Heart right ventricle (tissue), 16 donors: ENCODE results near the gene KCNQ1. TPM values are rescaled to one million over a fixed set of nuclear protein-coding genes. Genes with fewer than 3 reads are reported as not detected.

Experiments used
- ATAC-seq, 8 donors: fragments of 200-7000 bp; cut with Tn5 transposase; one replicate each; pipeline ENCODE4 v1.9.1; 2020; ENCODE audit warnings: mild to moderate bottlenecking in 8 of 8, moderate library complexity in 8 of 8, moderate number of reproducible peaks in 1 of 8
- DNase-seq, 2 donors: peaks; one replicate each; pipeline ENCODE4 v3.0.0-alpha.2; 2020
- H3K27ac ChIP-seq, 10 donors: fragments of 200-600 bp; sonication (generic) in 2 of 10; one replicate each; pipeline versions ENCODE4 v1.5.0 to v1.8.0; 2020 to 2022; ENCODE audit warnings: mild to moderate bottlenecking in 3 of 10
- H3K27me3 ChIP-seq, 7 donors: fragments of 200-600 bp; one replicate each; pipeline ENCODE4 v1.8.0; 2021 to 2022; ENCODE audit warnings: mild to moderate bottlenecking in 2 of 7
- H3K36me3 ChIP-seq, 9 donors: fragments of 200-600 bp; sonication (generic) in 1 of 9; one replicate each; pipeline versions ENCODE4 v1.5.0 to v1.8.0; 2020 to 2022; ENCODE audit warnings: mild to moderate bottlenecking in 2 of 9
- H3K4me1 ChIP-seq, 9 donors: fragments of 200-600 bp; sonication (generic) in 1 of 9; one replicate each; pipeline versions ENCODE4 v1.5.0 to v1.8.0; 2020 to 2022; ENCODE audit warnings: mild to moderate bottlenecking in 4 of 9
- H3K4me3 ChIP-seq, 10 donors: fragments of 200-600 bp; sonication (generic) in 2 of 10; one replicate each; pipeline versions ENCODE4 v1.5.0 to v1.8.0; 2020 to 2022; ENCODE audit warnings: mild to moderate bottlenecking in 7 of 10, moderate library complexity in 2 of 10
- H3K9me3 ChIP-seq, 11 donors: fragments of 200-600 bp in 10 of 11; sonication (generic) in 2 of 11; one replicate each; pipeline versions ENCODE4 v1.5.0 to v1.8.0; 2013 to 2022; ENCODE audit warnings: mild to moderate bottlenecking in 2 of 11, control low read depth in 1 of 11, moderate library complexity in 1 of 11
- WGBS, 2 donors: extraction: QIAGEN DNeasy Blood & Tissue Kit; methylation state at CpG; one replicate each; pipeline ENCODE4 v1.1.7; 2013; ENCODE audit warnings: inconsistent platforms in 1 of 2; 5-methylcytosine and 5-hydroxymethylcytosine counted together
- intact Hi-C, 10 donors: fragments of 100-400 bp; cut with DNase I; formaldehyde crosslinking; loops; one replicate each; pipeline versions ENCODE4 v1.11.1 to v1.14.2; 2022
- polyA plus RNA-seq, 2 donors: library from polyadenylated mRNA; stranded (reverse); fragments of 200-250 nt; gene quantifications; one replicate each; pipeline ENCODE4 v1.2.3, GENCODE V29; 2013
- total RNA-seq, 10 donors: library from RNA; stranded (reverse); fragmentation: NEBNext Ultra II Directional in 3 of 10; extraction: Animal tissue kit (Norgen Biotek cat#: 25700) in 3 of 10; gene quantifications; one replicate each; pipeline versions ENCODE4 v1.2.1 to v1.2.4, GENCODE V29; 2021 to 2023
- TF ChIP-seq, protein P1 (sequence below), 9 donors: fragments of 200-600 bp; sonication (generic) in 2 of 9; IDR thresholded peaks; one replicate each; pipeline versions ENCODE4 v1.5.0 to v1.8.0; 2021 to 2022; ENCODE audit warnings: antibody characterized with exemption in 9 of 9, mild to moderate bottlenecking in 5 of 9, moderate library complexity in 1 of 9
- donor health status: Arrhythmogenic right ventricular cardiomyopathy.
- donor health status: ischemic (EF 13 %, LVEDD 7.1; RV severe dilation, severe dysfunction).
- donor health status: healthy with polysubstance abuse.
- donor health status: DM: no; HTN: yes; CAD: no.
- donor health status: DM: no; HTN: no; CAD: no.
- donor health status: ischemic (EF 25% LVEDD 6.9; RV normal size, moderate dysfunction).
- donor health status: ischemic (EF 25% LVEDD 5.7; RV mildly dilated, moderate dysfunction).
- donor health status: healthy.
- donor health status: DM: yes; HTN: yes; CAD: no.
- donor health status: Ischemic cardiomyopathy.
- donor health status: ischemic (EF 35%, LVEDD 5.7; RV mildly dilated, moderate dysfunction).
- donor health status: nonischemic (EF 11% LVEDD 7.7; RV severe dilation, severe dysfunction).
- donor health status: DM: yes; HTN: yes; CAD: no.
- donor health status: PGD.
- donor health status: ischemic (EF 29% LVEDD 5.4; RV normal size, mild dysfunction).
- donor health status: nonischemic (EF 23%, LVEDD 6.1; RV moderate dilation, normal function).

Gene KCNQ1
- total and polyA plus RNA-seq, 12 donors, result 19.9 to 48.2 (median 33.7) TPM

DNA sequence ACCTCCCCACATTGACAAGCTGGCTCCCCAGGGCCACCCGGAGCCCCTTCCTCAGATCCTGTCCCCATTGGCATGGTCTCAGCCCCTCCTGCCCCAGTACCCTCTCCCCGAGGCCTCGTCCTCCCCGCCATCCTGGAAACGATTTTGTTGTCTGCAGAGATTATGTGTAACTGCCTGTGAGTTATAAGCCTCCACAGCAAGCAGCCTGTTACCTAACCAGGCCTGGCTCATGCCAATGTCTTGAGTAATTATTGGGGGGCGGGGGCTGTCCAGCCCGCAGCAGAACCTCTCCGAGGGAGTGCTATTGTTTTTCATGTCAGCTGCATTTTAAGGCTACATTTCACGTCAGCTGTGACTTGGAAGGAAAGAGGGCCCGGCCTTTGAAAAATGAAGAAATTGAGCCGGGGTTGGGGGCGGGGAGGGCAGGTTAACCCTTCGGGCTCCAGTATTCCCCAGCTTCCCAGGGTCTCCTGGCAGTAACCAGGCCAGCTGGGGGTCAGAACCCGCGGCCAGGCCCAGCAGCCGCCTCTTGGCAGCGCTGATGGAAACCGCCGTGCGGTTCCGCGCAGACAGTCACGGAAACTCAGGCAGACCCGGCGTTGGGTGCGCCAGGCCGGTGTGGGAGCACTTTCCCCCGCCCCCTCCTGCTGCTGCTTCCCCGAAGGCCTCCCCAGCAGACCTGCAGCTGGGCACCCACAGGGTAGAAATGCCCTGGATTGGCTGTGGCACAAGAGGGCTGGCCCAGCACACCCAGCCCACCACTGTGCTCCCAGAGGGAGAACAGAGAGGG is 381.3 kb downstream of the KCNQ1 start:
- peak overlapping the region; percentile 83 to 96 (median 89) for H3K27ac ChIP-seq
- ATAC-seq (peak; percentile 69 to 80 (median 74)), DNase-seq (peak; percentile 64 to 65)
- no peaks in the 10 kb centered on the region for H3K27me3 ChIP-seq
- intact Hi-C loops, result loop anchor here in 4 of 10 donors (2.0 to 5.0 kb wide), 4 partner anchors 56 to 61 kb away; partner anchors contain the start of gene CDKN1C (in 2 of the 4)
- H3K4me1 ChIP-seq, result peaks cover 27 to 65% (median 42%) of the 10 kb centered on the region in 9 donors
- peaks cover 0 to 26% (median 4%) of the 10 kb centered on the region in 11 donors for H3K9me3 ChIP-seq
- TF ChIP-seq, protein P1, sequence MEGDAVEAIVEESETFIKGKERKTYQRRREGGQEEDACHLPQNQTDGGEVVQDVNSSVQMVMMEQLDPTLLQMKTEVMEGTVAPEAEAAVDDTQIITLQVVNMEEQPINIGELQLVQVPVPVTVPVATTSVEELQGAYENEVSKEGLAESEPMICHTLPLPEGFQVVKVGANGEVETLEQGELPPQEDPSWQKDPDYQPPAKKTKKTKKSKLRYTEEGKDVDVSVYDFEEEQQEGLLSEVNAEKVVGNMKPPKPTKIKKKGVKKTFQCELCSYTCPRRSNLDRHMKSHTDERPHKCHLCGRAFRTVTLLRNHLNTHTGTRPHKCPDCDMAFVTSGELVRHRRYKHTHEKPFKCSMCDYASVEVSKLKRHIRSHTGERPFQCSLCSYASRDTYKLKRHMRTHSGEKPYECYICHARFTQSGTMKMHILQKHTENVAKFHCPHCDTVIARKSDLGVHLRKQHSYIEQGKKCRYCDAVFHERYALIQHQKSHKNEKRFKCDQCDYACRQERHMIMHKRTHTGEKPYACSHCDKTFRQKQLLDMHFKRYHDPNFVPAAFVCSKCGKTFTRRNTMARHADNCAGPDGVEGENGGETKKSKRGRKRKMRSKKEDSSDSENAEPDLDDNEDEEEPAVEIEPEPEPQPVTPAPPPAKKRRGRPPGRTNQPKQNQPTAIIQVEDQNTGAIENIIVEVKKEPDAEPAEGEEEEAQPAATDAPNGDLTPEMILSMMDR (IDR thresholded peaks at IDR 0.05), result no peak
- 49% methylated on average over 29 of the region's 29 CpGs for WGBS, 2 donors
- H3K36me3 ChIP-seq, result no peaks in the 10 kb centered on the region
- H3K4me3 ChIP-seq, result peak overlapping the region in 1 of 10 donors; percentile 22

DNA sequence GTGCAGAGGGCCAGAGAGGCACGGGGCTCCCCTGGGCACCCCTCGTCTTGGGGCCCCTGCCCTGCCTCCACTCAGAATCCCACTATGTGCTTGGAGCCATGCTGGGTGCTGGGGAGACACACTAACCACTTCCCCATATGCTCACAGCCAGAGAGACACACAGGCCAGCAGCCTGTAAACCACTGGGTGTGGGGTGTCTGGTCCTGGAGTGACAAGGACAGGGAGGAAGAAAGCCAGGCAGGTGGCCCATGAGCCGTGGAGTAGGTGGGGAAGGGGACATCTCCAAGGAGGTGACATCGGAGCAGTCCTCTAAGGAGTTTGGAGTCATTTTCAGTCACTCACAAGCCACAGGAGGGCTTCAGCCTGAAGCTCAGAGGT is 381.9 kb downstream of the KCNQ1 start:
- peak in 1 of 8 donors; percentile 3 for ATAC-seq
- no peak for DNase-seq
- H3K4me1 ChIP-seq, result peaks cover 29 to 68% (median 44%) of the 10 kb centered on the region in 9 donors

DNA sequence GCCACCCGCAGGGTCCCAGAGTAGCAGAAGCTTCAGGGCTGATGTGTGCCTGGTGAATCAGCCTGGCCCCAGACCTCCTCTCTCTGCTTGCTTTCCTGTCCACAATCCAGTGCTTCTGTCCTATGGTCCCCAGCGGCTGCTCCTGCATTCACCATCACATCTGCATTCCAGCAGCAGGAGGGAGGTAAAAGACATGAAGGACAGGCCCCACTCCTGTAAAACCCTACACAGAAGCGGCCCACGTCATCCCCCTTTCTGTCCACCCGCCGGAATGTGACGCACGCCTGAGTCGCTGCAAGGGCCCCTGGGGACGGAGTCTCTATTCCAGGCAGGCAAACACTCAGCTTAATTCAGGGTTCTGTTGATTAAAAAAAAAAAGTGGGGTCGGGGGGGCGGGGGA is 382.4 kb downstream of the KCNQ1 start:
- peak in 1 of 2 donors; percentile 20 for DNase-seq
- no peaks in the 10 kb centered on the region for H3K27me3 ChIP-seq
- no peaks in the 10 kb centered on the region for H3K36me3 ChIP-seq
- intact Hi-C loops, result loop anchor here in 3 of 10 donors (2.0 to 5.0 kb wide), 3 partner anchors 55 to 60 kb away; partner anchors contain the start of gene CDKN1C (in 1 of the 3)
- peak overlapping the region; percentile 83 to 96 (median 89) for H3K27ac ChIP-seq
- peaks cover 31 to 73% (median 44%) of the 10 kb centered on the region in 9 donors for H3K4me1 ChIP-seq
- H3K4me3 ChIP-seq, result no peak overlapping the region
- no peak for ATAC-seq
- WGBS, 2 donors, result 88% methylated on average over 12 of the region's 12 CpGs
- TF ChIP-seq, protein P1 (IDR thresholded peaks at IDR 0.05), result no peak
- peaks cover 0 to 26% (median 4%) of the 10 kb centered on the region in 11 donors for H3K9me3 ChIP-seq

More for the DNA sequence above, 381.9 kb downstream of the KCNQ1 start:
- Histone ChIP-seq H3K27me3 (no peaks in the 10 kb centered on the region), H3K4me3 (no peak overlapping the region), H3K36me3 (no peaks in the 10 kb centered on the region), H3K9me3 (peaks cover 0 to 26% (median 4%) of the 10 kb centered on the region in 11 donors), H3K27ac (peak overlapping the region; percentile 83 to 96 (median 89))
- intact Hi-C loops, result loop anchor here in 3 of 10 donors (2.0 to 5.0 kb wide), 3 partner anchors 56 to 61 kb away; partner anchors contain the start of gene CDKN1C (in 1 of the 3)
- 57 to 62% methylated on average over 4 of the region's 4 CpGs for WGBS, 2 donors
- TF ChIP-seq, protein P1 (IDR thresholded peaks at IDR 0.05), result no peak

DNA sequence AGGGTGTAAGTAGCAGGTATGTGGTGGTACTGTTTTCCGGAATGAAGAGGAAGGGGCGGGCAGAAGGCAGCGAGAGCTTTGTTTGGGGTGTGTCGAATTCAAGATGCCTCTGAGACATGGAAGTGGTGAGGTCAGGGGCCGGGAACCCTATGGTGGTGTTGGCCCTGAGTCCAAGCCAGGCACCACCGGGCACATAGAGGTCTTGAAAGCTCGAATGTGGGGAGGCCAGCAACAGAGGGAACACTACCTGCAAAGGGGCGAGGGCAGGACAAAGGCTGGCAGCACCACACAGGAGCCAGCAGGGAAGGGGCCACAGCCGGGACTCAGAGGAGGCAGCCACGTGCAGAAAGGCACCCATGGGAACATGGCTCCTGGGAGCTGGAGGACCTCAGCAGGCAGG is 383.0 kb downstream of the KCNQ1 start:
- peaks cover 31 to 70% (median 44%) of the 10 kb centered on the region in 9 donors for H3K4me1 ChIP-seq
- ATAC-seq, result no peak
- H3K4me3 ChIP-seq, result no peak overlapping the region
- H3K9me3 ChIP-seq, result peaks cover 0 to 23% (median 4%) of the 10 kb centered on the region in 11 donors
- WGBS, 2 donors, result 74 to 81% methylated on average over 10 of the region's 10 CpGs
- DNase-seq, result peak in 1 of 2 donors; percentile 13
- H3K27ac ChIP-seq, result peak overlapping the region; percentile 56 to 96 (median 86)
- intact Hi-C loops, result loop anchor here in 3 of 10 donors (2.0 to 5.0 kb wide), 3 partner anchors 55 to 60 kb away; partner anchors contain the start of gene CDKN1C (in 1 of the 3)
- H3K36me3 ChIP-seq, result no peaks in the 10 kb centered on the region
- H3K27me3 ChIP-seq, result no peaks in the 10 kb centered on the region
- TF ChIP-seq, protein P1 (IDR thresholded peaks at IDR 0.05), result no peak
